ENCODE data around the gene TCF4.

- TF ChIP-seq REST (IDR thresholded peaks at IDR 0.05; ENCODE audit: insufficient read depth in 1 of 2, low read depth in 2 of 2, low read length in 1 of 2) (no peak), CTCF (IDR thresholded peaks at IDR 0.05) (no peak), POLR2AphosphoS5 (IDR thresholded peaks at IDR 0.05; ENCODE audit: low read depth, low read length) (no peak), SIN3A (IDR thresholded peaks at IDR 0.05; ENCODE audit: borderline replicate concordance, insufficient read depth, low read depth, low read length) (no peak)
Measured at GRCh38 chr18:55227771-55228170, 360.2 kb downstream of the TCF4 start.

All from Panc1 (cell line).